Measurements from ENCODE around the gene LMNTD1. TPM values are rescaled to one million over a fixed set of nuclear protein-coding genes. Genes with fewer than 3 reads are reported as not detected.

The LMNTD1 gene
- total RNA-seq, 2 donors from 2014 or later: 1.0 TPM; not detected in 1

DNA sequence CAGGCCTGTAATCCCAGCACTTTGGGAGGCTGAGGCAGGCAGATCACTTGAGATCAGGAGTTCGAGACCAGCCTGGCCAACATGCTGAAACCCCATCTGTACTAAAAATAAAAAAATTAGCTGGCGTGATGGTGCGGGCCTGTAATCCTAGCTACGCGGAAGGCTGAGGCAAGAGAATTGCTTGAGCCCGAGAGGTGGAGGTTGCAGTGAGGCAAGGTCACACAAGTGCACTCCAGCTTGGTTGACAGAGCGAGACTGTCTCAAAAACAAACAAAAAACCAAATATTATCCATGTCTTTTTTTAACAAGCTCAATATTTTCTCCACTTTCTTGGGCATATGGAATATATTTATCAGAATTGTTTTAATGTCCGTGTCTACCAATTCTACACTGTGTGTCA, 89.6 kb downstream of the LMNTD1 start:
- Histone ChIP-seq H3K4me1 (no peaks in the 10 kb centered on the region), H3K36me3 (no peaks in the 10 kb centered on the region), H3K27me3 (no peaks in the 10 kb centered on the region), H3K4me3 (no peak overlapping the region), H3K27ac (no peak overlapping the region), H3K9me3 (no peaks in the 10 kb centered on the region)
- no peak for TF ChIP-seq CTCF (IDR thresholded peaks at IDR 0.05)
- no peak for DNase-seq (ENCODE audit: low spot score)

DNA sequence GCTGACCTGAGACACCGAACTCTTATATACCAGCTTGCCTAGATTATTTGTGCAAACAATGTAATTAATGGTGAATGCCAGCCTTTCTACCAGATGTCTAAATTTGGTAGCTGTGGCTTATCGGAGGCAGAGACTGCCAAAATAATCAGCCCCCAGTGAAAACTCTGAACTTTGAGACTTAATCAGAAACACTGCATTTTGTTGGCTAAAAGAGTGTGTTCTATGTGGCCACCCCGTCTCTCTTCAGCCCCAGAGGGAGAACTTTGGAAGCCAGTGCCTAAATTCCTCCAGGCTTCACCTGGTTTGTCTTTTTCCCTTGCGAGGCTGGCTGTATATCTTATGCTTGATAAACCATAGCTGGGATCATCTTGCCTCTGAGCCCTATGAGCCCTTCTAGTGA, 90.1 kb downstream of the LMNTD1 start:
- Histone ChIP-seq H3K27ac (no peak overlapping the region), H3K27me3 (no peaks in the 10 kb centered on the region), H3K4me1 (no peaks in the 10 kb centered on the region), H3K36me3 (no peaks in the 10 kb centered on the region), H3K9me3 (no peaks in the 10 kb centered on the region), H3K4me3 (no peak overlapping the region)
- TF ChIP-seq CTCF (IDR thresholded peaks at IDR 0.05): no peak
- no peak for DNase-seq (ENCODE audit: low spot score)

- H3K36me3 ChIP-seq: no peaks in the 10 kb centered on the region
- peaks cover 0 to 4% of the 10 kb centered on the region in 2 donors for H3K9me3 ChIP-seq
- no peak for TF ChIP-seq CTCF (IDR thresholded peaks at IDR 0.05)
- no peaks in the 10 kb centered on the region for H3K27me3 ChIP-seq
- H3K4me1 ChIP-seq: no peaks in the 10 kb centered on the region
- no peak for DNase-seq (ENCODE audit: low spot score)
- no peak overlapping the region for H3K27ac ChIP-seq
- no peak overlapping the region for H3K4me3 ChIP-seq
Measured at GRCh38 chr12:25459541-25459951, 93.5 kb downstream of the LMNTD1 start.

GRCh38 chr12:25458047-25458552, 95.0 kb downstream of the LMNTD1 start:
- Histone ChIP-seq H3K36me3 (no peaks in the 10 kb centered on the region), H3K4me1 (no peaks in the 10 kb centered on the region), H3K9me3 (peaks cover 0 to 4% of the 10 kb centered on the region in 2 donors), H3K27me3 (no peaks in the 10 kb centered on the region), H3K4me3 (no peak overlapping the region), H3K27ac (no peak overlapping the region)
- no peak for TF ChIP-seq CTCF (IDR thresholded peaks at IDR 0.05)
- no peak for DNase-seq (ENCODE audit: low spot score)

GRCh38 chr12:25456474-25456873, 96.6 kb downstream of the LMNTD1 start:
- no peak for DNase-seq (ENCODE audit: low spot score)
- H3K36me3 ChIP-seq: no peaks in the 10 kb centered on the region
- no peak overlapping the region for H3K27ac ChIP-seq
- H3K4me3 ChIP-seq: no peak overlapping the region
- TF ChIP-seq CTCF (IDR thresholded peaks at IDR 0.05): no peak
- no peaks in the 10 kb centered on the region for H3K4me1 ChIP-seq
- no peaks in the 10 kb centered on the region for H3K27me3 ChIP-seq
- peaks cover 0 to 4% of the 10 kb centered on the region in 2 donors for H3K9me3 ChIP-seq

- no peak for TF ChIP-seq CTCF (IDR thresholded peaks at IDR 0.05)
- Histone ChIP-seq H3K27me3 (no peaks in the 10 kb centered on the region), H3K4me3 (no peak overlapping the region), H3K27ac (no peak overlapping the region), H3K36me3 (no peaks in the 10 kb centered on the region), H3K9me3 (peaks cover 0 to 4% of the 10 kb centered on the region in 2 donors), H3K4me1 (no peaks in the 10 kb centered on the region)
- no peak for DNase-seq (ENCODE audit: low spot score)
Measured at GRCh38 chr12:25455696-25456095, 97.4 kb downstream of the LMNTD1 start.

Data from right atrium auricular region (tissue), 2 donors.